Stimulated activated naive CD8-positive, alpha-beta T cell treated with anti-CD3 and anti-CD28 coated beads, Interleukin-15, Interleukin-2, amounts not matched to agents 100 U/mL and 50 U/mL, for 24 hours (primary cell): ENCODE measurements around the gene HOXD8.

Experiments used
- ATAC-seq: fragments of 150-1000 bp; cut with Tn5 transposase; one replicate; pipeline ENCODE4 v1.10.0; 2021
- DNase-seq: peaks from one replicate; pipeline ENCODE4 v3.0.0; 2021

The HOXD8 gene

DNA sequence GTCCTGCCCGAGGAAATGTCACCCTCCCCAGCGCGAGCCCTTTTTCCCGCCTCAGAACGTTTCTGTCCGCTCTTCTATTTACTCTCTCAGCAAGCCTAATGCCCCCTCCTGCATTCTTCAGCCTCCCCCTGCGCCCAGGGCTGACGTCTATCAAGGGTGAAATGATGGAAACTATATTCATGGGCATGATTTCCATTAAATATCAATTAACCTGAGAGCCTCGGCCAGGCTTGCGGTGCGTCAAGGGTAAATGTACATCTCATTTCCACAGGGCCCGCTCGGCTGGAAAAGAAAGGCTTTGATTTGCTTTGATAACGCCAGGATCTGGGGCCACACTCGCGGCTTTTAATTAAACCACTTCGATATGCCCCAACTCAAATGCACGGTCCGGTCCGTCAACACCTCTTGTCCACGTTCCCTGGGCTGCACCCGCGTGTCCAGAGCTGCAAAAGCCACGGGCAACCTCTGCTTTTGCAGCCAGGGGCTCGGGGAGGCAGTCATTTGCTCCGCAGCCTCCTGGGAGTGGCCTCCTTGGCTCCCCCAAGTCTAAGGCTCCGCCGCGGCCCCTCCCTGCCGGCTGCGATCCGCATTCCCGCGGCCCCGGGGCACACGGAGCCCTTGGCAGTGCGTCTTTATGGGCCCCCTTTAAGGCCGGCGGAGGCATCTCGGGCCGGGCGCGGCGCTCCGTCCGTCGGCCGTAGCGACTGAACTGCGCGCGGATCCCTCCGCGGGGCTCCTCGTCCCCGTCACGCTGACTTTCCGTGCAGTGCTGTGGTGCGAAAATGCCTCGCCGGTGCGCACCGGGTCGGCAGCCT lies at the start of gene HOXD8:
TSS of gene HOXD8 (plus strand) at position 724 of the 815 bp plus-strand sequence. CDS start 662 bp downstream, outside the sequence.
- peak; percentile 20 for ATAC-seq
- peak; percentile 28 for DNase-seq

DNA sequence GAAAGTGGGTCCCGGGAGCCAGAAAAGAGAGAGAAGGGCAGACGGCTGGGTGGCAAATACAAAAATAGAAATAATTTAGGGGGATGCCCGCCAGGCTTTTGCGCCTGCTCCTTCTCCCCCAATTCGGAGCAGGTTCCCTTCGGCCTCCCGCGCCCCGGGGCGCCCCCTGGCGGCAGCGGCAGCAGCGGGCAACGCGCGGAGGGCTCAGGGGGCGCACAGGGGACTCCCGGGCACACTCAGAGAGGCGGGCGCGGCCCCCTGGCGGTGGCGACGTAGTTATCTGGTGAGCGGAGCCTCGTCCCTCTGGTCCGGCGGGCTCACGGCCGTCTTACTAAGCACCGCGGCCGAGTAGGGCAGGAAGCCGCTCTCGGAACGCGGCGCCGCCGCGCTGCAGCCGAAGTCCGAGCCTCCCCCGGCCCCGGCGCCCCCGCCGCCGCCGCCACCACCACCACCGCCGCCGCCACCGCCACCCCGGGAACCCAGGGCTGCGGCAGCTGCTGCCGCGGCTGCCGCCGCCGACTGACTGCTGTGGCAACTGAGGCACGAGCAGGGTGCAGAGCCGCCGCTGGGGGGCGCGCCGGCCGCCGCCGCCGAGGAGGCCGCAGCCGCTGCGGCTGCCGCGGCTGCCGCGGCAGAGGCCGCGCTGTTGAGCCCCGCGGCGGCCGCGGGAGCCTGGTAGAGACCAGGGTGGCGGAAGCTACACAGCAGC lies 49.5 kb upstream of the HOXD8 start:
- ATAC-seq, result peak; percentile 49
- DNase-seq, result peak; percentile 54

DNA sequence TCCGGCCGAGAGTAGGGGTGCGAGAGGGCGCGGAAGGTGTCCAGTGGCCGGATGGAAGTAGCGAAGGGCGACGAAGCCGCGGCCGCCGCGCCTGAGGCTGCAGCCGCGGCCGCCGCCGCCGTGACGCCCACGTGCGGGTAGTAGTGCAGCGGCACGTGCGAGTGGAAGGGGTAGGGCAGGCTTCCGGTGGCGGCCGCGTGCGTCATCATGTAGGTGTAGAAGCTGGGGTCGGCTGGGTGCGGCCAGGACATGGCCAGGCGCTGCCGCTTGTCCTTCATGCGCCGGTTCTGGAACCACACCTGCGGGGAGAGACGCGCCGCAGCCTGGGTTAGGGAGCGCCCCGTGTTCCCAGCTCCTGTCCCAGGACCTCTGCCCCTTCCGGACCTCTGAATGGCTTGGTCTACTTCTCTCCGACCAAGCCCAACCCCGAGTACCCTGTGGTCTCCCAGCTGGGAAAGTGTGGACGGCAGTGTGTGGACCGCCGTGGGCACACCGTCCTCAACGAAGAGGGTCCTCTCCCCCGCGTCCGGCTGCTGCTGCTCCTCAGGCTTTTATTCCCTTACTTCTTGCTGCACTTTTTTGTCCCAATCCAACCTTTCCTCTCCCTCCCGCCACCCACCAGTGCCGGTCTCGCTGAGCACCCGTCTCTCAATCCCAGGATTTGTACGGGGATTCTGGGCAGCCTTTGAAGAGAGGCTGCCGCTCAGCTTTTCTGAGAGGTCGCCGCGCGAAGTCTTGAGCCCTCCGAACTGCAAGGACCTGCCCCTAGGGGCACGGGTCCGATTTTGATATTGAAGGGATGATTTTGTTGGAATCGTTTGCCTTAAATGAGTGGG lies 48.7 kb upstream of the HOXD8 start:
- ATAC-seq (no peak), DNase-seq (no peak)

DNA sequence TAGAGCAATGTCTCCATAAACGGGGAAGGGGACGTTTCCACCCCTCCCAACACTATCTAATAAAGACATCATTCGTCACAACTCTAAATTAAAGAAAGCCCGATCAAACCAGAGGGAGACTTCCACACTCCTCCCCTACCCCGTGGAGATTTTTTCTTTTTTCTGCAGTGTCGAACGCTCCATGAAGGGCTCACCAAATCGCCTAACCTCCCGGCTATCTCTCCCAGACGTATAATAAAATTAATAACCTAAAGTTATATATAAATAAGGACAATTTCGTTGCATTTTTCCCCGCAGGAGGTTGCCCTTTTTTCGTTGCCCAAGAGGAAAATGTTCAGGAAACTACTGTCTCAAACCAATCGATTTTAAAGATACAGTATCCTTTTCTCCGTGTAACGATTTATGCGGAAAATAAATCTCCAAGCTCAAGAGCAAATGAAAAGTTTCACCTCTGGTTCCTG lies 48.1 kb upstream of the HOXD8 start:
- DNase-seq (no peak), ATAC-seq (no peak)

DNA sequence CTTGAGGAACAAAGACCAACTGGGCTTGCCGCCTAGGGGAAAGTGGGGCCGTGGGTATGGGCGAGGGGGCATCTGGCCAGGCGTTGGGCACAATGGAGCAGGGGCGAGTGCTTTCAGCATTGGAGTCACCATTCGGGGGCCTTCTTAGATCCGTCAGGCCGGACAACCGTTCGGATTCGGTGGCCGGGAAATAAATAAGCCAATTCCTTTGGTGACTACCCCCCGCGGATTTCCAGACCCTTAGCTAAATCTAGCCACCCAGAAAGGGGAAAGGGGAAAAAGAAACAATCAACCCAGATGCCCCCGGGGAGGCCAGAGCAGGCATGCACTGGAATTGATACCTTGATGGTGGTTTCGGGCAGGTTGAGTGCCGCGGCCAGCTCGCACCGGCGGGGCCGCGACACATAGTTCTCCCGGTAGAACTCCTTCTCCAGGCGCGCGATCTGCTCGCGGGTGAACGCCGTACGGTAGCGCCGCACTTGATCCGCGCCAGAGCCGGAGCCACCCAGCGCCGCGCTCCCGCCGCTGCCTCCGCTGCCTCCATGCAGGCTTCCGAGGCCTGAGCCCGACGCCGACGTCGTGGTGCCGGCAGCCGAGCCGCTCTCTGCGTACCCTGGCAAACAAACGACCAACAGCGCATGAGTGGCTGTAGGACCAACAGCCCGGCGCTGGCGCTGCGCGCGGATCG lies 47.5 kb upstream of the HOXD8 start:
- DNase-seq, result no peak
- ATAC-seq, result no peak

DNA sequence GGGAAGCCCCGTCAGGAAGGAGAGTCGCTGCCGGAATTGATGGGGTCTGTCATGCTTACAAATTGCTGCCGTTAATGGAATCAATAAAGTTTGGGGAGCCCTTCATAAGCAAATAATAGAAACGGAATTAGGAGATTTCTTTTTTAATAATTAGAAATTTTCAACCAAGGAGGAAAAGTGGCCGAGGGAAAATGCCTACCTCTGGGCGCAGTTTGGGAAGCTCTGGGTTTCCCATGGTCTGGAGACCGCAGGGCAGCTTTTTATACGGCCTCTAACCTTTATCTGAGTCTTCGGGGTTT lies 47.0 kb upstream of the HOXD8 start:
- DNase-seq (no peak), ATAC-seq (no peak)

DNA sequence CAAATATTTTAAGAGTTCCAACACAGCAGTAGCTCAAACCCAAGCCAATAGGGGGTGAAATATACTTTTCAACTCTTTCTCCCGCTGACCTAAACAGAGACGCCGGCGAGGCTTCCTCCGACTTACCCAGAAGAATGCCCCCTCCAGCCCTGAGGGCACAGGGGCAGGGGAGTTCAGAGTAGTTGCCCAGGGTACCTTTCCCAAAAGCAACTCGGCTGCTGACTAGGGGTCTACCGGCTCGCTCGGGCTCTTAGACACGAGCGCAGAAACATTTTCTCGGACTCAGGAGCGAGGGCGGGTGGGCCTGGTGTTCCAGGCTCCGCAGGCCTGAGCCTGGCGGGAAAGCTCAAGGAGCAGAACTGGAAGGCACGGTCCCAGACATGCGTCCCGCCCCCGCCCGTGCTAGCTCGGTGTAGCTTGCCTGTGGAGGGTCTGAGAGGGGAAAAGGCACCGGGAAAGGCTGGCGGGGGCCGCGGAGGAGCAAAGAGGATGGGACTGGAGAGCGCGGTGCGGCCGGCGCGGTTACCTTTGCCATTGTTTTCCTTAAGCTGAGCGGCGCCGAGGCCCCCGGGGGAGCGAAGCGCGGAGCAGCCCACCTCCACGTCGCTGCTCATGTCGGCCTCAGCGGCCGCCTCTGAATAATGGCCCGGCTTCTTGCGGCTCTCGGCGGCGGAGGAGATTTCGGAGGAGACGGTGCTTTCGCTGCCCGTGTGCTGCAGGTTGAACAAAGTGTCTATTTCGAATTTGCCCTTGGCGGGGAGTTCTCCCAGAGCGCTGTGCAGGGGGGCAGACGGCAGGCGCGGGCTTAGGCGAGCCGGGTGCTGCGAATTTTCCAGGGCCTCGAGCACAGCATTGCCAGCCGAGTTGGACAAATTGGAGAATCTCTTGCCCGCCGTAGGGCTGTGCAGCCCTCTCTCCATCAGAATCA lies 46.4 kb upstream of the HOXD8 start:
- DNase-seq, result no peak
- no peak for ATAC-seq

DNA sequence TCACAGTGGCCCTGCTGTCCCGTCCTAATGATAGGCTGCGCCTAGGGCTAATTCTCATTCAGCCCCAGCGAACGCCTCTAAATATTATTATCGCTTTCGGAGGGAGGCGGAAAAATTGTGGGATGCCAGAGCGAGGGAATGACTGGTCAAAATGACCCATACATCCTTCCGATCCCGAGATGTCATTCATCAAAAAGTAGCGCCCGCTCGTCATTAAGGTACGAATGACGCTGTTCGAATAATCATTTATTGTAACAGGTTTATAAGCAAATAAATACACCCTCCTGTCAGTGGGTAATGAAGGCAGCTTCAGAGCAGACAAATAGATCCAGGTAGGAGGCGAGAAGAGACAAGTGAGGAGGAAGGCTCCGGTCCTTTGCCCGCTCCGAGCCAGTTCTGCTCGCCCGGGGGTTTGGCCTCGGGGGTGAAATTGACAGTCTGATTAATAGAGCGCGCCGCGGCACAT lies 45.7 kb upstream of the HOXD8 start, which contains the start of gene EVX2:
TSS of gene EVX2 (minus strand) at position 167 of the 466 bp plus-strand sequence. CDS start 186 bp downstream, outside the sequence.
- ATAC-seq (no peak), DNase-seq (no peak)

DNA sequence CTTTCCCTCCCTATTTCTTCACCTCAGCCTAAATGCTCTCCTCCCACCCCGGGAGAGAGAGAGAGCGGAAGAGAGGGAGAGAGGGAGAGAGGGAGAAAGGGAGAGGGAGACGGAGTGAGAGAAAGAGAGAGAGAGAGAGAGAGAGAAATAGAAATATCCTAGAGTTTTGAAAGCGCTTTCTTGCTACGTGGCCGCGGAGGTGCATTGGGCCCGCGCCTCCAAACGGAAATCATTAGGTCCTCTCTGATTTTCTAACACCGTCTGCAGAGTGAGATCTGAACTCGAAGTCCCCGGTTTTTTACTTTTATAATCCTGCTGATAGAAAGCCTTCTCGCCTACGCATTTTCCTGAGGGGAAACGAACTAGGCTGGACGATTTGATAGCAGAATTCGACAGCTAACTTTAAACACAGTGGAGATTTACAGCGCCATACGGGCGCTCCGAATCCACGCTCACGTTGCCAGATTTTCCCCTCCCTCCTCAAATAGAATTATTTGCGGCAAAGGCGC lies 44.8 kb upstream of the HOXD8 start:
- ATAC-seq (no peak), DNase-seq (no peak)

DNA sequence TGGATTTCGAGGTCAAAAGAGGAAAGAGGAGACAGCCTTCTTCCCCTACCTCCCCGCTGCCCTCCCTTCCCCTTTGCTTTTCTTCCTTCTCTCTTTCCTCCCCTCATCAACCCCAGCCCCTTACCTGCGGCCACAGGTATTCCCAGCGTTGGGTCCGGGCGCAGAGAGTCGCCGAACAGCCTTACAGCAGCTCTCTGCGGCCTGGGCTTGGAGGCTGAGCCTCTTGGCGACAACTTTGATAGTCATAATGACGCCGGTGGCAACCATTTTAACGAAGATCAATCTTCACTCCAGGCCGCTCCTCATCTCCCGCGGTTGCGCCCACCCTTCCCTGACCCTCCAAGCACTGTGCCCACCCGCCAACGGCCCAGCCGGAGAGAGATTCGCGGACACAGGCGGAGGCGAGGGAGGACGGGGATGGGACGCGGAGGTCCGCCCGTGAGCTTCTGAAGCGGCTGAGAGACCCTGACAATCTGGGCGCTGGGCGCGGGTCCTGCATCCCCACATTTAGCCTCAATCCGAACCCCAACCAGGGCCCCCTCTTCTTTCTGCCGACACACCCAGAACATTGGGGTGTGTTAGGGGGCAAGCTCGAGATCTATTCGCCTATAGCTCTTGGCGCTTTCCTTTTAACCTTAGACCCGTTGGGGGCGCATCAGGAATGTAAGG lies 44.3 kb upstream of the HOXD8 start:
- ATAC-seq, result no peak
- no peak for DNase-seq

DNA sequence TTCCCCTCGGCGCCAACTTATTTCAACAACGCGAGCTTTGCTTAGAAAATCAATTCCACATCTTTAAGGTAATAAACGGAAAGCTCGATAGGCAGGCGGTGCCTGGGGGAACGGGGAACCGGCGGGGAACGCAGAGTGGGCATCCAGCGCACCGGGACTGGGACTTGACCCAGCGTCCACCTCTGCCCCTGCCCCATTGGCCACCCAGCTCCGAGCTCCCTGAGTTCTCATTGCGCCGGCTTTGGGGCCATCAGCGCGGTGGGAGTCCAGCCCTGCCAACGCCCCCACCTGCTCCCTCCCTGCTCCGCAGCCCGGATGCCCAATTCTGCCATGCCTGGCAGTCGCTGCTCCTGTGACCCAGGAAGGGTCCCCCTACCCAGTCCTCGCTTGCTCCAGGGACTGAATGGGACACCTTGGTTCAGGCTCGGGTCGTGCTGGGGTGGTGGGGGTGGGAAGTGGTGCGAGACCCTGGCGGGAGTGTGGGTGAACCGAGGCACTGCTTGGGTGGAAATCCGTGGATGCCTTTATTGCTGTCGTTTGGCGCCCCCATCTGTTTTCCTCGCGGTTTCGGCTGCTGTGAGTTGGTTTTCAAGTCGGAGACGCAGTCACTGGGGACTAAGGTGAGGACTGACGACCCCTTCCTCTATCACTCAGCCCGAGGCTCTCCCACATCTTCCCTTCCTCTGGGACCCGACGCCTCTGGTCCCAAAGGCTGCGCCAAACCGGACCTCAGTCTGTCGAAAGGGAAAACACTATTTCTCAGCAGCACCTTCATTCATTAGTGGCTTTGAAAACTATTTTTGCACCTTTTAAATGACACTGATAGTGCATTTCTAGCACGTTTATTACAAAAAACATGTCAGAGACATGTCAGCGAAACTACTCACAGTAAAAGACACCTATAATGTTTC lies 43.4 kb upstream of the HOXD8 start:
- ATAC-seq (no peak), DNase-seq (no peak)

DNA sequence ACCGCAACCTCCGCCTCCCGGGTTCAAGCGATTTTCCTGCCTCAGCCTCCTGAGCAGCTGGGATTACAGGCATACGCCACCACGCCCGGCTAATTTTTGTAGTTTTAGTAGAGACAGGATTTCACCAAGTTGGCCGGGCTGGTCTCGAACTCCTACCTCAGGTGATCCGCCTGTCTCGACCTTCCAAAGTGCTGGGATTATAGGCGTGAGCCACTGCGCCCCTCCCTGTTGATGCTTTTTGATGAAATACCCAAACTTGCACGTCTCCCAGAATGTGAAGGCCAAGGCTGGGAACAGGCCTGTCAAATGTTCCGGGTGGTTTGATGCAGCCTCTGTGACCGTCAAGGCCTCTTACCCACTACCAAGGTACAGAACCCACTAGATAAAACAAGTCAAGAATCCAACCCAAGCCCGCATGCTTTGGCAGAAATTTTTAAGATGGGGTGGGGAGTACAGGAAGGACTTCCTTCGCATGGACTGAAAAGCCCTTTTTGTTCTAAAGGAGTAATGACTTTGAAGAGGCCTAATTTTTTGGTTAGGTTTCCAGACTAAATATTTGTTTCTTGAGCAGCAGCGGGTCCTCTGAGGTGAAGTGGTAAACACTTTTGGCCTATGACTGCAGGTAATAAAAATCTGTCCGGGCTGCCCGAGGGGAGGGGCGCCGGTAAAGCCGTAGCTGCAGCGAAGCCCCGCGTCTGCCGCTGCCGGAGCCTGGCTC lies 42.0 kb upstream of the HOXD8 start:
- ATAC-seq (no peak), DNase-seq (no peak)

DNA sequence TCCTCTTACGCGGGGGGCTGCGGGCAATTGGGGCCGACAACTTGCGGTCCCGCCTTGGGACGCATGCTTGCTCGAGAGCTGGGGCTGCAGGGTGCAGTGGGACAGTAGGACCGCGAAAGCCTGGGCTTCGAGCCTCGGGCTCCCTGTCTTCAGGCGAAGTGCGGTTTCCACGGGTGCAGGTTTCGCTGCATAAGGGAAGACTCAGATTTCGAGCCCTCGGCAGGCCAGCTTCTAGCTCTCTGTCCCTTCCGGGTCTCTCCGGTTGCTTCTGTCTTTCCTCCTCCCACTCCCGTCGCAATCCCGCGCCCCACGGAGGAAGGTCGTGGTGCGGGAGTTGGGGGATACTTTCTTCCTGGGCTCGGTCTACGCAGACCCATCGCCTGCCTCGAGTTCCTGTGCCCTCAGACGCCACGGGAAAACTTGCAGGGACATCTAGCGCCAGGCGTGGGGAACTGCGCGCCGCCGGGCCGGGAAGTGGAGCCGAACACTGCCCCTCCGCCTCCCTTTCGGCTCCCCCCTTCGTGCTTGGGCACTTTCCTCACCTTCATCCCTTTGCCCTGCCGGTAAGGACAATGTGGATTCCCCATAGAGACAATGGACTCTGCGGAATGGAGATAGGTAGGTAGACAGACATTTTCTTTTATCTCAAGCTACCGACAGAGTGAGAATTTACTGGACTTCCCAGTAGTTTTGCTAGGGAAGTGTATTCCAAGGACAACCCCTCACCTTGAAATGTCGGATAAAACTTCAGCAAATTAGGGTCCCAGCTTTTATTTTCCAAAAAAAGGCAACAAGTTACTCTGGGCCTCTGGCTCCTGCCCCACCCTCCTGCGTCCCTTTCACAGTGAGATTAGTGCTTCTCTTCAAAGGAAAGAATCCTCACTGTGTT lies 41.2 kb upstream of the HOXD8 start:
- DNase-seq, result no peak

DNA sequence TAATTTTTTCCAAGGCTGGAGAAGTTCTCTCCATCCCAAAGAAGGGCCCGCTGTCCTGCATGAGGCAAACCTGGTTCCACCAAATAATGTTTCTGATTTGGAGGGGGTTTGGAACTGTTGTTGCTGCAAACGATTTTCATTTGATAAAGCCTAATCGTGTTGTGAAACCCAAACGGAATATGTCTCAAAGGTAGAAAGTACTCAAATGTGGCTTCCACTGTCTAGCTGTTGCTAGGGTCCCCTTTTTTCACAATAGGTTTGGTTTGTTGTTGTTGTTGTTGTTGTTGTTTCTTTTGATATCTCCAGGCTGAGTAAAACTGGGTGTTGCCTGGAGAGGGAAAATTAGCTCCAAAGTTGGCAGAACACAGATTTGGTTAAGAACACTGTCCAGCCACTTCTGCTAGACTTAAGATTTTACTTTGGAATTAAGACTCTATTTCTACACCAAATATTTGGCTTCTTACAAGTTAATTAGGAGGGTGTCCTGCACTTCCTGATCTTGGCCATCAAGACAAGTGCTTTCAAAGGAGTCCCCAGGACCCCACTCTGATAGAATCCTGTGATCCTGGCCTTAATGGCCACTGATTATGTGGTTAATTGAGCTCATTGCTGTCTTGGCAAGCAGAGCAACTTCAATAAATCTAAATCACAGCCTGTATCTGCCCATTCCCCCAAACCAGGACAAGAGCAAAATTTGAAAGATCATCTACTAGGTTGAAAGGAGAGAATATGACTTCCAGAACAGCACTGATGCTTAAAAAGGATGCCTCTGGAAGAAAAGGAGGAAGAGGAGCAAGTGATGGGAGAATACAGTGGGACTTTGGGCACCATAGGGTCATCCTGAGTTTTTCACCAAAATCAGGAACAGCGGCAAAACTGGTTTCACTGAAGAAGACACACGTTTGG lies 40.3 kb upstream of the HOXD8 start:
- DNase-seq (no peak), ATAC-seq (no peak)

More for the DNA sequence above, 41.2 kb upstream of the HOXD8 start:
- peak; percentile 34 for ATAC-seq

DNA sequence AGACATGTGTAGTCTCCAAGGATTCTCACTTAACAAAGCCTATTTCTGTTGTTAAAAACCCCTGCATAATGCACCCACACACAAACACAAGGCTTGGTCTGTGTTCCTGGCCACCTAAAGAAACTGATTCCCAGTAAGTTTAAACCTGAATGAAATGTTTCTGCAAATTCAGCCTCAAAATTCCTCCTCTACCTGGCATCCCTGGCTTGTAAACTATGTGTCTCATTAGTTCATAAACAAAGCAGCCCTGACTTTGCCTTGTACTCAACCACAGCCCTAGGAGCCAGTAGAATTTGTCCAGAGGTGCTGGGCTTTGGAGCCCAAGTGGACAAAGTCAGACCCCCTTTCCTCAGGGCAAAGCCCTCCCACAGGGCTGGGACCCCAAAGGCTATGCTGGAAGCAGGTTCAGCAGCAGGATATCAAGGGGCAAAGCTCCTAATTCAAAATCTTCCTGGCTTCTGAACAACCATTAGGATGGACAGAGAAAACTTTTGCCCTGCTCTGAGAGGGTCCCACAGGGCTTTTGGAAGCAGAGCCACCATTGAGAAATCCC lies 39.6 kb upstream of the HOXD8 start:
- no peak for DNase-seq
- ATAC-seq, result no peak

DNA sequence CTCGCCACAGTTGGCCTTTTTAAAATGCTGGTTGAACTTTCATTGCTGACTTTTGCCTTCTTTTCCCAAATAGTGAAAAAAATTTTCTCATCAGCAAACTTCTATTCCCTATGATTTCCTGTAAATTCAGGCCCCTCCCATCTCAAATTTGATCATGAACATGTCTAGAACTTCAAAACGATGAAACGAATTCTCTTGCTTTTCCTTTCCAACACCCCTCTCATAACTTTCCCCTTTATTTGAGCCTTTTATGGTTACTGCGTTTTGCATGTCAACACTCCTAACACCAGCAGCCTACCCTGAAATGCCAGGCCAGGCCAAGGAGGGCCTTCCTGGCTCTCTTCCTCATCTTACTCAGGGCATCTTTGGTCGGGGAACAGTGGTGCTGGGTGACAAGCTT lies 38.6 kb upstream of the HOXD8 start:
- ATAC-seq, result no peak

More for the DNA sequence above, 38.6 kb upstream of the HOXD8 start:
- no peak for DNase-seq
